Activated effector memory CD4-positive, alpha-beta T cell treated with anti-CD3 and anti-CD28 coated beads, Interleukin-2, amount 50 U/mL, for 16 hours (primary cell): ENCODE results near the gene NTHL1.

Experiments
- DNase-seq: peaks from one replicate; pipeline ENCODE4 v3.0.0-alpha.2; 2020

Gene NTHL1

GRCh38 chr16:1991135-1991551 is 56.5 kb downstream of the NTHL1 start:
- DNase-seq: peak; percentile 79

GRCh38 chr16:1990351-1991134 is 57.1 kb downstream of the NTHL1 start:
- peak; percentile 82 for DNase-seq

DNA sequence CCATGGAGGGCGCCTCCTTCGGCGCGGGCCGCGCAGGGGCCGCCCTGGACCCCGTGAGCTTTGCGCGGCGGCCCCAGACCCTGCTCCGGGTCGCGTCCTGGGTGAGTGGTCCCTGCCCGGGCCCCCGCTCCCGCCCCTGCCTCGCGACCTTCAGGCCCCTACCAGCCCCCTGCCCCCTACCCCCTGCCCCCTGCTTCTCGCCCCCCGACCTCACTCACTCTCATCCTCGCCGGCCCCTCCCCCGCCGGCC is 57.6 kb downstream of the NTHL1 start:
- no peak for DNase-seq
